Mononuclear cell (primary cell): ENCODE data around the gene GADL1. TPM values are rescaled to one million over a fixed set of nuclear protein-coding genes. Genes with fewer than 3 reads are reported as not detected.

Experiments
- H3K27me3 ChIP-seq: 2 replicates; pipeline ENCODE4 v1.6.0; 2011; ENCODE audit warnings: low read length, control low read depth; ENCODE audit not compliant: insufficient read depth
- H3K4me1 ChIP-seq: 2 replicates; pipeline ENCODE4 v1.5.1; 2011; ENCODE audit warnings: mild to moderate bottlenecking, low read length, control low read depth; ENCODE audit not compliant: insufficient read depth
- H3K4me3 ChIP-seq: 2 replicates; pipeline ENCODE4 v1.5.1; 2011; ENCODE audit warnings: mild to moderate bottlenecking, low read length, moderate library complexity
- H3K9me3 ChIP-seq: 2 replicates; pipeline ENCODE4 v1.5.1; 2011; ENCODE audit warnings: low read depth, mild to moderate bottlenecking, control low read depth, low read length
- total RNA-seq: library from RNA; depleted of rRNA; stranded (reverse); fragments of >200 nt; gene quantifications from one replicate; pipeline ENCODE4 v1.2.3, GENCODE V29; 2012

The GADL1 gene
- 0.94 TPM for total RNA-seq

DNA sequence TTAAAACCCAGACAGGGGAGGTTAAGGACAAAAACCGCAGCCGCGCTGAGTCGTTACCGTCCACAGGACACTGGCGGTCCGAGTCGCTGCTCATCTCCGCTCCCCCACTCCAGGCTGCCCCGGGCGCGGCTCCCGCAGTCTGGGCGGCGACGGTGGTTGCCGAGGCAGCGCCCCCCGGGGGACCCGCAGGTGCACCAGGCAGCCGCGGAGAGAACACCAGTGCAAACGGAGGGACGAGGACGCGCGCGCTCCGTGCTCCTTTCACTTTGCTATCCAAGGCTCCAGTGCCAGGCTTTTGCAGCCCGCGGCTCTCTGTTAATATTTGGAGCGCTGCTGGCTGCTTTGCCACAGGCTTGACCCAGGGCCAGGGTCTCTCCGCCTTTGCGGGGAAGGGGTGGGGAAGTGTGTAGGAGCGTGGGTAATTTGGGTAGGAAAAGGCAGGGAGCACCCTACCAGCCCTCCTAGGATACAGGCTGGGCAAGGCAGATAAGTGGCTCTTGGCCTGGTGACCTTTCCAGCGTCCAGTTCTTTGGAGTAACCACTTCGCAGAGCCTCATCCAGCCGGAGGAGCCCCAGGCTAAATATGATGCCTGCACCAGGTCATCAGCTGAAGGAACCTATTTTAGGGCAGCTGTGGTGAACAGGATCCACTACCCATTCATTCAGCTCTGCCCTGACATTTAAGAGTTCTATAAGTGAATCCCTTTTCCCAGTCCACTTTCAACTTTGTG, at the start of gene GADL1:
Gene GADL1, minus strand, starts transcription at position 141 of the 731 bp plus-strand sequence. Its CDS starts 47 bp downstream, at position 94.
- Histone ChIP-seq H3K4me1 (peaks cover 9% of the 10 kb centered on the region), H3K27me3 (peaks cover 37% of the 10 kb centered on the region), H3K4me3 (peak within 1 kb of the TSS; percentile 15), H3K9me3 (no peaks in the 10 kb centered on the region)

DNA sequence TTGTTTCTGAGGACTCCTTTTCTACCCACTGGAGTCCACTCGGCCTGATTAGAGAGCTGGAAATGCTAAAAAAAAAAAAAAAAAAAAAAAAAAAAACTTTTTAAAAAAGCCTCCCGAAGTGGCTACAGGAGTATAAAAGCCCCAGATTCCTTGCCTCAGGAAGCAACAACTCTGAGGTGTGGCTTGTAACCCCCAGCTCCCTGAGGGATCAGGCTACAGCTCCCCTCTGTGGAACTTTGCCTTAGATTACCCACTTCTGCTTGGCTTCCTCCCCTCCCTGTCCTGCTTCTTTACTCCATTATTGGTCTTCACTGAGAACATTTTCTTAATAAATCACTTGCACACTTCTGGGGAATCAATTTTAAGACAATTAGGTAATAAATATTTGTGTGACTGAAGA, 49.7 kb upstream of the GADL1 start:
- H3K27me3 ChIP-seq: no peaks in the 10 kb centered on the region
- peaks cover 6% of the 10 kb centered on the region for H3K4me1 ChIP-seq
- H3K4me3 ChIP-seq: no peak overlapping the region
- no peaks in the 10 kb centered on the region for H3K9me3 ChIP-seq

GRCh38 chr3:30943206-30943605, 48.7 kb upstream of the GADL1 start:
- Histone ChIP-seq H3K4me3 (no peak overlapping the region), H3K9me3 (no peaks in the 10 kb centered on the region), H3K27me3 (no peaks in the 10 kb centered on the region), H3K4me1 (no peaks in the 10 kb centered on the region)

DNA sequence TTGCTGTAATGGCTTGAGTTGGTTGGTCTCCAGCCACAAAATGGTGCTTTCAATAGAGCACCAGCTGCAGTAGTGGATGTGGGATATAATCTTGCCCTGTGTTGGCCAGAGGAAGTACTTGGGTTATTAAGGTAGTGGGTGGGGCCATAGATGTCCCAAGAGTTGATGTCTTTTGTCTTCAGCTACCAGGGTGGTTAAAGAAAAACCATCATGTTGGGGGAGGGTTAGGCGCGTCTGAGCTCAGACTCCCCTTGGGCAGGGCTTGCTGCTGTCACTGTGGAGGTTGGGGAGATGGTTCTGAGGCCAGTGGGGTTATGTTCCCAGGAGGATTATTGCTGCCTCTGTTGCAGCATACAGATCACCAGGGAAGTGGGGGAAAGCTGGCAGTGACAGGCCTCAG, 46.9 kb upstream of the GADL1 start:
- Histone ChIP-seq H3K9me3 (no peaks in the 10 kb centered on the region), H3K4me1 (no peaks in the 10 kb centered on the region), H3K4me3 (no peak overlapping the region), H3K27me3 (no peaks in the 10 kb centered on the region)

DNA sequence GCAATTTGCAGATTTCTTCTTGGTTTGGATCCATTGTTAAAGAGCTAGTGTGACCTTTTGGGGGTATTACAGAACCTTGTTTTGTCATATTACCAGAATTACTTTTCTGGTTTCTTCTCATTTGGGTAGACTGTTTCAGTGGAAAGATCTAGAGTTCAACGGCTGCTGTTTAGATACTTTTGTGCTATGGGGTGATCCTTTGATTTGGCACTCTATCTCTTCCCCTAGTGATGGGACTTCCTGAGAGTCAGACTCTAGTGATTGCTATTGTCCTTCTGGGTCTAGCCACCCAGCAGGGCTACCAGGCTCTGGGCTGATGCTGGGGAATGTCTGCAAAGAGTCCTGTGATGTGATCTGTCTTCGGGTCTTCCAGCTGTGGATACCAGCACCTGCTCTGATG, 46.3 kb upstream of the GADL1 start:
- H3K4me3 ChIP-seq: no peak overlapping the region
- H3K9me3 ChIP-seq: no peaks in the 10 kb centered on the region
- H3K4me1 ChIP-seq: no peaks in the 10 kb centered on the region
- H3K27me3 ChIP-seq: no peaks in the 10 kb centered on the region

GRCh38 chr3:30934208-30934550, 39.7 kb upstream of the GADL1 start:
- Histone ChIP-seq H3K4me1 (no peaks in the 10 kb centered on the region), H3K9me3 (no peaks in the 10 kb centered on the region), H3K27me3 (no peaks in the 10 kb centered on the region), H3K4me3 (no peak overlapping the region)

DNA sequence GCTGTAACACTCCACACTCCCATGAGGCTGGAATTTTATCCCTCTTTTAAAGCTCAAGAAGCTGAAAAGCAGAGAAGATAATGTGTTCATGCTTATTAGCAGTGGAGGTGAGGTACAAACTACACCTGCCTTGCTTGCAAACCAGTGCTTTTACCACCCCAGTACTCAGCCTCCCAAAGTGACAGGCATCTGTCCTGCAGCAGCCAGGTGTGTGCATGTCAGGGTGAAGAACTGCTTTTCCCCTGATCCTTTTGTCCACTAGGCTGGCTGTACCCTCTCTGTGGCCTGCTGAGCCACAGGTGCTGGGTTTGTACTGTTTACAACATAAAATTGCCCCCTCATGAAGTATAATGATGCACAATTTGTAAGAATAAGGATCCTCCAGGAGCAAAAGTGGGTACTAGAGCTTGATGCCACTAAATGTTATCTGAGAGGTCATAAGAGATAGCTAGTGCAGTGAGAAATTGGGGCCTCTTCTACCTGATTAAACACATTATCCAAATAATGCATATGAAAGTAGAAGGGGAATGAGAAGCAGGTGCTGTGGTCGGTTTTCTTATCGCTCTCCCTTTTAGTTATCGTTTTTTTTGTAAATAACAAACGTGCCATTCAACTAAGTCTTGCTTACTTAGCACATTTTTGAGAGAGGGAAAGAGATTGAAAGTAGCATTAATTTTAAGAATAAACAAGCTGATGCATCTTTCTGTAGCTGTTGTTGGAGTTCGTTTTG, 39.2 kb upstream of the GADL1 start:
- no peaks in the 10 kb centered on the region for H3K4me1 ChIP-seq
- no peaks in the 10 kb centered on the region for H3K9me3 ChIP-seq
- H3K27me3 ChIP-seq: no peaks in the 10 kb centered on the region
- H3K4me3 ChIP-seq: no peak overlapping the region

GRCh38 chr3:30932513-30933098, 38.1 kb upstream of the GADL1 start:
- no peaks in the 10 kb centered on the region for H3K4me1 ChIP-seq
- H3K9me3 ChIP-seq: no peaks in the 10 kb centered on the region
- no peak overlapping the region for H3K4me3 ChIP-seq
- no peaks in the 10 kb centered on the region for H3K27me3 ChIP-seq

- H3K9me3 ChIP-seq: no peaks in the 10 kb centered on the region
Observed at GRCh38 chr3:30924763-30925162, 30.3 kb upstream of the GADL1 start.

GRCh38 chr3:30919564-30919963, 25.1 kb upstream of the GADL1 start:
- no peaks in the 10 kb centered on the region for H3K4me1 ChIP-seq
- no peaks in the 10 kb centered on the region for H3K27me3 ChIP-seq
- H3K4me3 ChIP-seq: no peak overlapping the region
- no peaks in the 10 kb centered on the region for H3K9me3 ChIP-seq

More at GRCh38 chr3:30924763-30925162, 30.3 kb upstream of the GADL1 start:
- no peak overlapping the region for H3K4me3 ChIP-seq
- no peaks in the 10 kb centered on the region for H3K4me1 ChIP-seq
- no peaks in the 10 kb centered on the region for H3K27me3 ChIP-seq

DNA sequence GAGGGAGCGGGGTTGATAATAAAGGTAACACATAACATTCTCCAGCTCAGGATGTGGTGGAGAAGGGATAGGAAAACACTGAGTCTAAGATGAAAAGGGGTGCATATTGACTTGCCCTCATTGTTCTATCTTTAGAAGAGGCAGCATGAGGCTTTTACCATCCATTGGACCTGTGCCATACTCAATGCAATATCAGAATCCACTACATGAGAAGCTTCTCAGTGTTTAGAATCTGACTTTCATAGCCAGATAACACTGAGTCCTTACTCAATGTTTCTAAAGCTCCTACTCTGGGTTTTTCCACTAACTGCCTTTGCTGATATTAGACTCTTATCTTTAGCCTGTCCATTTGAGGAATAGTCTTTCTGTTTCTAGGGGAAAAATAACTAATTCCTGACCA, 24.3 kb upstream of the GADL1 start:
- no peak overlapping the region for H3K4me3 ChIP-seq
- no peaks in the 10 kb centered on the region for H3K9me3 ChIP-seq
- no peaks in the 10 kb centered on the region for H3K27me3 ChIP-seq

GRCh38 chr3:30915782-30916181, 21.3 kb upstream of the GADL1 start:
- Histone ChIP-seq H3K9me3 (no peaks in the 10 kb centered on the region), H3K4me3 (no peak overlapping the region), H3K4me1 (no peaks in the 10 kb centered on the region), H3K27me3 (no peaks in the 10 kb centered on the region)

More for the DNA sequence above, 24.3 kb upstream of the GADL1 start:
- H3K4me1 ChIP-seq: no peaks in the 10 kb centered on the region

- Histone ChIP-seq H3K9me3 (no peaks in the 10 kb centered on the region), H3K4me1 (no peaks in the 10 kb centered on the region), H3K4me3 (no peak overlapping the region), H3K27me3 (no peaks in the 10 kb centered on the region)
Observed at GRCh38 chr3:30914696-30915095, 20.2 kb upstream of the GADL1 start.

DNA sequence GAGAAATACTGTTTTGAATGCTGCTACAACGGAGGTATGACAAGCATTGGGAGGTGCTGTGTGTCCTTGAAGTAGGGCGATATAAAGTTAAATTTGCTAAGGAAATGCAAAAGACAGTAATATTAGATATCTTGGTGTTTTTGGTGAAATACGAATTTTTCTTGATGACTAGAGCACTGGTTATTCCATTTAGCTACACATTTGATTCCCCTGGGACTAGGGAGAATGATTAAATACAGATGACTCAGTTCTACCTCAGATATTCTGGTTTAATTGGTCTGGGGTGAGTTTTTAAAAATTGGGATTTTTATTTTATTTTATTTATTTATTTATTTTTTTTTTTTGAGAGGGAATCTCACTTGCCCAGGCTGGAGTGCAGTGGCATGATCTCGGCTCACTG, 18.7 kb upstream of the GADL1 start:
- H3K27me3 ChIP-seq: no peaks in the 10 kb centered on the region
- no peaks in the 10 kb centered on the region for H3K4me1 ChIP-seq
- H3K9me3 ChIP-seq: no peaks in the 10 kb centered on the region
- H3K4me3 ChIP-seq: no peak overlapping the region

GRCh38 chr3:30912301-30912700, 17.8 kb upstream of the GADL1 start:
- no peaks in the 10 kb centered on the region for H3K9me3 ChIP-seq
- no peak overlapping the region for H3K4me3 ChIP-seq
- no peaks in the 10 kb centered on the region for H3K27me3 ChIP-seq
- no peaks in the 10 kb centered on the region for H3K4me1 ChIP-seq
